ENCODE measurements around the gene SCO1. TPM values are rescaled to one million over a fixed set of nuclear protein-coding genes. Genes with fewer than 3 reads are reported as not detected.
A peak's percentile ranks its signal among the peaks of the same experiment; 100 is the strongest.
"Not testable (repeated sequence)": the region's sequence is repeated elsewhere in the genome, so short reads cannot be mapped to it uniquely, and the experiment has no call there.

SCO1 gene
- total and polyA plus RNA-seq, 8 donors, result 8.0 to 61.1 (median 13.4) TPM

DNA sequence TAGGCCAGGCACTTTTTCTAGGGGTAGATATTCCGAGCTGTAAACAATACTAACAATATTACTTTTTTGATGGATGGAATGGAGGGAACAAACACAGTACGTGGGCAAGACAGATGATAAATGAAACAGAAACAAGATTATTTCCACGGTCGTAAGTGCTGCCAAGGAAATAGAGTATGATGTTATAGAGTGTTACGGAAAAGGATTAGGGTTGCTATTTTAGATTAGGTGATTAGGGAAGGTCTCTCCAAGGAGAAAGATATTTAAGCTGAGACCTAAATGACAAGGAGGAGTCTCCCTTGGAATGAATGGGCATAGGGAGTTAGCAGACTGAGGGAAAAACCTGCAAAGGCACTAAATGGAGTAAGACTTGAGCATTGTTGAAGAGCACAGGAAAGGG, 8.4 kb upstream of the SCO1 start:
- H3K4me1 ChIP-seq, result peaks cover 0 to 17% (median 4%) of the 10 kb centered on the region in 4 donors
- WGBS, 5 donors, result 64 to 84% (median 78%) methylated on average over 5 of the region's 5 CpGs
- no peak overlapping the region for H3K4me3 ChIP-seq
- no peak for DNase-seq
- TF ChIP-seq POLR2A (IDR thresholded peaks at IDR 0.05) (no peak), EP300 (IDR thresholded peaks at IDR 0.05) (no peak), POLR2AphosphoS5 (IDR thresholded peaks at IDR 0.05) (no peak)
- TF ChIP-seq, protein P1, sequence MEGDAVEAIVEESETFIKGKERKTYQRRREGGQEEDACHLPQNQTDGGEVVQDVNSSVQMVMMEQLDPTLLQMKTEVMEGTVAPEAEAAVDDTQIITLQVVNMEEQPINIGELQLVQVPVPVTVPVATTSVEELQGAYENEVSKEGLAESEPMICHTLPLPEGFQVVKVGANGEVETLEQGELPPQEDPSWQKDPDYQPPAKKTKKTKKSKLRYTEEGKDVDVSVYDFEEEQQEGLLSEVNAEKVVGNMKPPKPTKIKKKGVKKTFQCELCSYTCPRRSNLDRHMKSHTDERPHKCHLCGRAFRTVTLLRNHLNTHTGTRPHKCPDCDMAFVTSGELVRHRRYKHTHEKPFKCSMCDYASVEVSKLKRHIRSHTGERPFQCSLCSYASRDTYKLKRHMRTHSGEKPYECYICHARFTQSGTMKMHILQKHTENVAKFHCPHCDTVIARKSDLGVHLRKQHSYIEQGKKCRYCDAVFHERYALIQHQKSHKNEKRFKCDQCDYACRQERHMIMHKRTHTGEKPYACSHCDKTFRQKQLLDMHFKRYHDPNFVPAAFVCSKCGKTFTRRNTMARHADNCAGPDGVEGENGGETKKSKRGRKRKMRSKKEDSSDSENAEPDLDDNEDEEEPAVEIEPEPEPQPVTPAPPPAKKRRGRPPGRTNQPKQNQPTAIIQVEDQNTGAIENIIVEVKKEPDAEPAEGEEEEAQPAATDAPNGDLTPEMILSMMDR (IDR thresholded peaks at IDR 0.05), result no peak
- H3K36me3 ChIP-seq, result peaks cover 32 to 61% (median 60%) of the 10 kb centered on the region in 4 donors
- no peaks in the 10 kb centered on the region for H3K9me3 ChIP-seq
- no peaks in the 10 kb centered on the region for H3K27me3 ChIP-seq
- intact Hi-C loops (cut with DNase I; ENCODE audit: low total_unique reads), result no loop called here
- no peak overlapping the region for H3K27ac ChIP-seq

DNA sequence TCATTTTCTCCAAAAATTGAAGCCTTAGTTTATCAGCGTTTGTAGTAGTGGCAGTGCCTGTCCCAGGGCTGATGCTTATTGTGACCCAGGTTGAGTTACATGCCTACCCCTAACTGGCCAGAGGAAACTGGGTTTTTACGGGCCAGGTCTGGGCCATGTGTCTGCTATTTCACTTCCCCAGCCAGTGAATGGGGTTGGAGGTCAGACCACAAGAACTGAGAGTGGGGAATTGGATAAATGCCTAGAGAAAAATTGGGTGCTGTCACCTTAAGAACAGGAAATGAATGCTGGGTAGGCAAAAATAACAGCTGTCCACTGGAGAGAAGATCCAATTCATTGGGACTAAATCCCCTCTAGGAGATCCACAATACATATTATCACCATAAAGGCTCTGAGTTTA, 5.2 kb upstream of the SCO1 start:
- Histone ChIP-seq H3K36me3 (peaks cover 19 to 30% (median 29%) of the 10 kb centered on the region in 4 donors), H3K27me3 (no peaks in the 10 kb centered on the region), H3K4me3 (no peak overlapping the region), H3K27ac (no peak overlapping the region), H3K4me1 (peaks cover 0 to 38% (median 18%) of the 10 kb centered on the region in 4 donors), H3K9me3 (no peaks in the 10 kb centered on the region)
- TF ChIP-seq POLR2A (IDR thresholded peaks at IDR 0.05) (no peak), POLR2AphosphoS5 (IDR thresholded peaks at IDR 0.05) (no peak)
- TF ChIP-seq, protein P1 (IDR thresholded peaks at IDR 0.05), result no peak
- peak in 1 of 2 donors; percentile 16 for DNase-seq
- WGBS, 5 donors, result 33 to 49% (median 40%) methylated on average over 2 of the region's 2 CpGs
- intact Hi-C loops (cut with DNase I; ENCODE audit: low total_unique reads), result no loop called here

DNA sequence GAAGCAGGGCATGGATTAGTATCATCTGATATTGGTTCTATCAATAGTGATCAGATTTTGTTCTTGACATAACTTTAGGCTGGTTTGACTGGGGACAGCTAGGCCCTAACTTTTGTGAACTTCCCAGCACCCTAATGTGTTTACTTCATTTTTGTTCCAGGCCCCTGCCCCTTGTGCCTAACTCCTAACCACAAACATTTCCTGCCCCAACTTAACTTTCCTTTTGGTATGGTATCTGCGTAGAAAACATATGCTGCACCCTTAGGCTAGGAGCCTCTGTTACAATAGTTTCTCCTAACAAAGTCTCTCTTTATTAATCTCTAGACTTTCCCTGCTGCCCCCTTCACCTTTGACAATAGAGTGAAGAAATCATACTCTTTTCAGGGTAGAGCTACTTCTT, 2.5 kb upstream of the SCO1 start:
- H3K27me3 ChIP-seq, result no peaks in the 10 kb centered on the region
- peaks cover 9 to 59% (median 37%) of the 10 kb centered on the region in 4 donors for H3K4me1 ChIP-seq
- H3K36me3 ChIP-seq, result peaks cover under 1 to 10% (median 7%) of the 10 kb centered on the region in 4 donors
- H3K4me3 ChIP-seq, result no peak overlapping the region
- H3K27ac ChIP-seq, result no peak overlapping the region
- TF ChIP-seq POLR2A (IDR thresholded peaks at IDR 0.05) (no peak), POLR2AphosphoS5 (IDR thresholded peaks at IDR 0.05) (no peak), EP300 (IDR thresholded peaks at IDR 0.05) (no peak)
- TF ChIP-seq, protein P1 (IDR thresholded peaks at IDR 0.05), result no peak
- WGBS, 5 donors, result 70 to 86% (median 82%) methylated on average over 1 of the region's 1 CpG
- DNase-seq, result no peak
- no peaks in the 10 kb centered on the region for H3K9me3 ChIP-seq
- intact Hi-C loops (cut with DNase I; ENCODE audit: low total_unique reads), result no loop called here

DNA sequence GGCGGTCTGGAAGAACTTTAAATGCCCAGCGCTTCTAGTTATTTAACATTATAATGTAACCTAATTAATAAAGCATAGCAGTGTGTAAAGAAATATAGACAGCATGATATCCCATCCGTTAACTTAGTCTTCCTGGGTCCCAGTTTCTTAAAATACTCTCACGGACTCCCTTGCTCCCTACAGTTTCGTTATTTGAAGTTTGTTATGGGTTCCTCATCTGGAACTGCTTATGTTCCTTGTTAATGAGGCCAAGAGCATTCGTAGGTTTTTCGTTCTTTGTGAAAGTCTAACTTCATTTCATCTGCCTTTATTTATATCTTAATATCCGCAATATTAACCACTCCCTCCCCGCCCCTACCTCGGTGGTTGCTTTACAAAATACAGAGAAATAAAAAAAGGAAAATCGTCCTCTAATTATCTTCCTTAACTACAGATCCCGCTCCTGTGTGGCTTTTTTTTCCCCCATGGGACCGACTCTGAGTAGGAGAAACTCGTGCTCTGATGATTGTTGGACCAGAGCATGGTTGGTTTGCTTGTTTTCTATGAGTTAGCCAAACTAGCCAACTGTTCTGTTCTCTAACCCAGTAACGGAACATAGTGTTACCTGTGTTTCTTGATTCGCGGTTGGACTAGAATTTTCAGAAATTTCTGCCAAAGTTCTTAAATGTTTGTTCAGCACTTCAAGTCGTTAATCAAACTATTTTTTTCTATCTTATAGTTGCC, 924 bp upstream of the SCO1 start:
- peak in 1 of 2 donors; percentile 22 for DNase-seq
- WGBS, 5 donors, result 5 to 10% (median 8%) methylated on average over 18 of the region's 18 CpGs
- H3K36me3 ChIP-seq, result peaks cover under 1 to 23% (median 21%) of the 10 kb centered on the region in 4 donors
- H3K4me1 ChIP-seq, result peaks cover 9 to 61% (median 37%) of the 10 kb centered on the region in 4 donors
- peak overlapping the region in 4 of 5 donors; percentile 94 to 98 (median 96) for H3K27ac ChIP-seq
- H3K27me3 ChIP-seq, result no peaks in the 10 kb centered on the region
- TF ChIP-seq EP300 (IDR thresholded peaks at IDR 0.05), result no peak
- TF ChIP-seq POLR2A (IDR thresholded peaks at IDR 0.05), result no peak
- TF ChIP-seq, protein P1 (IDR thresholded peaks at IDR 0.05), result no peak
- TF ChIP-seq POLR2AphosphoS5 (IDR thresholded peaks at IDR 0.05), result no peak
- no peaks in the 10 kb centered on the region for H3K9me3 ChIP-seq
- intact Hi-C loops (cut with DNase I; ENCODE audit: low total_unique reads), result no loop called here
- H3K4me3 ChIP-seq, result peak overlapping the region; percentile 94 to 100 (median 96)

DNA sequence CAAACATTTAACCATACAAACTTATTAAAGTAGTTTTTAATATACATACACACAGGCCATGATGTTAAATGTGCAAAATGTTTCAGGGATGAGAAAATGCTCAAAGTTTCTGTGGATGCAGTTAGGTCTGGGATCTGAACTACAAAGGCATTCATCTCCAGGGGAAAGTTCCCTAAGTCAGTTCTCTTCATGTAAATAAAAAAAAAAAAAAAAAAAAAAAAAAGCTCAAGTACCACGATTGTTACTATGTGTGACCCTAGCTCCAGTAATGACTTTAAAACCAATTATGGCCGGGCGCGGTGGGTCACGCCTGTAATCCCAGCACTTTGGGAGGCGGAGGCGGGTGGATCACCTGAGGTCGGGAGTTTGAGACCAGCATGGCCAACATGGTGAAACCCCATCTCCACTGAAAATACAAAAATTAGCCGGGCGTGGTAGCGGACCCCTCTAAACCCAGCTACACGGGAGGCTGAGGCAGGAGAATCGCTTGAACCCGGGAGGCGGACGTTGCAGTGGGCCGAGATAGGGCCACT, 1.4 kb downstream of the SCO1 start:
- DNase-seq; H3K9me3 ChIP-seq; intact Hi-C loops (cut with DNase I; ENCODE audit: low total_unique reads); H3K27me3 ChIP-seq: not testable (repeated sequence)
- Histone ChIP-seq H3K4me1 (peaks cover 9 to 45% (median 33%) of the 10 kb centered on the region in 4 donors), H3K27ac (peak overlapping the region in 1 of 5 donors; percentile 96), H3K4me3 (peak overlapping the region in 2 of 4 donors; percentile 94 to 100), H3K36me3 (peaks cover 14 to 46% (median 44%) of the 10 kb centered on the region in 4 donors)
- 79 to 84% (median 81%) methylated on average over 17 of the region's 17 CpGs for WGBS, 5 donors

Measured in stomach (tissue), 9 donors.